Omental fat pad (tissue), 4 donors: ENCODE measurements around the gene SIRPA. TPM values are rescaled to one million over a fixed set of nuclear protein-coding genes. Genes with fewer than 3 reads are reported as not detected.

ENCODE experiments used
- ATAC-seq: fragments of 150-250 bp; one replicate; pipeline ENCODE4 v1.9.1; 2016; ENCODE audit warnings: mild to moderate bottlenecking, moderate library complexity; ENCODE audit not compliant: low FRiP score
- DNase-seq: peaks from one replicate; pipeline ENCODE4 v3.0.0-alpha.2; 2019; ENCODE audit warnings: low spot score
- total RNA-seq, 4 donors: library from RNA; depleted of rRNA; stranded (reverse); fragments of >200 nt; gene quantifications; one replicate each; pipeline ENCODE4 v1.1.0, GENCODE V29; 2016
- TF ChIP-seq, protein P1 (sequence below), 3 donors: fragments of 450-650 bp; IDR thresholded peaks; one replicate each; pipeline ENCODE4 v1.5.1; 2016 to 2017; ENCODE audit warnings: antibody characterized with exemption in 3 of 3, mild to moderate bottlenecking in 3 of 3, moderate library complexity in 2 of 3

SIRPA gene
- total RNA-seq, 4 donors from 2014 or later = 51.9 to 86.1 (median 77.0) TPM

DNA sequence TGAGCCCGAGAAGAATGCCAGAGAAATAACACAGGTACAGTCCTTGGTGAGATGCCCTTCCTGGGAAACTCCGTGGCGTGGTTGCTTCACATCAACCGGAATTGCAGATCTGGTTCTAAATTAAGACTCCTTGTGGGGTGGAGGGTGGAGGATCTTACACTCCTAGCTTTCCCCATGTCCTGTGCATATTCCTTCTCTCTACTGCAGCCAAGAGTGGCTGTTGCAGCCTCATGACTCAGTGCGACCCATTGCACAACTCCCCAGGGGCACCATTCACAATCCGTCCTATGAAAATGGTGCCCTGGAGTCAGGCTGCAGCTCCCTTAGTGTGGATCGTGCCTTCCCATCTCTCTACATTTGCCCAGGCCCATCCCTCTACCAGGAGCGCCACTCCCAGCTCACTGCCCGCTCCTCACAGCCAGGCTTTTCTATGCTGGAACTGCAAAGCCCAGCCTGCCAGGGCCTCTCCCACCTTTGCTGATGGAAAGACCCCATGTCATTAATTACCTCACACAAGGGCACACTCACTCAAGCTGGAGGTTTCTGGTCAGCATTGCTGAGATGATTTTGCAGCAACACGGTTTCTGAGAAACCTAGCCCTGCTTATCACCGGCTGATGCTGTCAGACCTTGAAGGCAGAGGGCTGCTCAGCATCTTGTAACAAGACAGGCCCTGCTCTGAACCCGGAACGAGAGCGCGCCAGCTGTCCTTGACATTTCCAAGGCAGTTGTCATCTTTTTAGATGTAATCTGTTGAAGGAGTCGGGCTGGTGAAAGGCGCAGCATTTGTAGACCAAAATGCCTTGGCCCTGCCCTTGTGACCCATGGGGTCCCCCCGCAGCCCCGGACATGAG, 39.7 kb downstream of the SIRPA start:
- TF ChIP-seq, protein P1, sequence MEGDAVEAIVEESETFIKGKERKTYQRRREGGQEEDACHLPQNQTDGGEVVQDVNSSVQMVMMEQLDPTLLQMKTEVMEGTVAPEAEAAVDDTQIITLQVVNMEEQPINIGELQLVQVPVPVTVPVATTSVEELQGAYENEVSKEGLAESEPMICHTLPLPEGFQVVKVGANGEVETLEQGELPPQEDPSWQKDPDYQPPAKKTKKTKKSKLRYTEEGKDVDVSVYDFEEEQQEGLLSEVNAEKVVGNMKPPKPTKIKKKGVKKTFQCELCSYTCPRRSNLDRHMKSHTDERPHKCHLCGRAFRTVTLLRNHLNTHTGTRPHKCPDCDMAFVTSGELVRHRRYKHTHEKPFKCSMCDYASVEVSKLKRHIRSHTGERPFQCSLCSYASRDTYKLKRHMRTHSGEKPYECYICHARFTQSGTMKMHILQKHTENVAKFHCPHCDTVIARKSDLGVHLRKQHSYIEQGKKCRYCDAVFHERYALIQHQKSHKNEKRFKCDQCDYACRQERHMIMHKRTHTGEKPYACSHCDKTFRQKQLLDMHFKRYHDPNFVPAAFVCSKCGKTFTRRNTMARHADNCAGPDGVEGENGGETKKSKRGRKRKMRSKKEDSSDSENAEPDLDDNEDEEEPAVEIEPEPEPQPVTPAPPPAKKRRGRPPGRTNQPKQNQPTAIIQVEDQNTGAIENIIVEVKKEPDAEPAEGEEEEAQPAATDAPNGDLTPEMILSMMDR (IDR thresholded peaks at IDR 0.05) = no peak
- DNase-seq (peak; percentile 85), ATAC-seq (peak; percentile 84)

DNA sequence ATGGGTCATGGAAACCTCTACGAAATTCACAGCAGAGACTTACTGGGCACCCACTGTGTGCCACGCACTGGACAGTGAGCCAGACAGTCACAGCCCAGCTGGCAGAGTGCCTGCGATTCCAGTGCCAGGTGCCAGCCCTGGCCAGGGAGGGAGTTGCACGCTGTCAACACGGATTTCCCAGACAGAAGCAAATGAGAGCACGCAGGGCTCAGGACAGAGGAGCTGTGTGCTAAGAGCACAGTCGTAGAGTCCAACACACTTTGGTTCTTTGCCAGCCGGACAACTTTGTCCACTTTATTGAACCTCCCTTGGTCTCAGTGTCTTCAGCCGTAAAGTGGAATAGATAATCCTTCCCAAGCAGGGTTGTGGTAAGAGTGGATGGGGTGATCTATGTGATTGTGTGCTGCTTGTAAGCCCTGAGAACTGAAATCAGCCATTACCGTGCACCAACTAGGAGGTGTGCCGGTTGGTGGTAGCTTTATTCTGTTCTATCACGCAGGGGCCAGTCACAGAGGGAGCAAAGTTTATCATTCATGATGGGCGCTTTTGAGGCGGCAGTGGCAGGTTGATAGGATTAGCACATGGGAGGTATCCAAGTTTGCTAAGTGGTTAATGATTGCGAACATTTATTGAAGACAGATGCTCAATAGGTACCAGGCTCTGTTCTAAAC, 40.6 kb downstream of the SIRPA start:
- DNase-seq (no peak), ATAC-seq (no peak)
- TF ChIP-seq, protein P1 (IDR thresholded peaks at IDR 0.05) = no peak

DNA sequence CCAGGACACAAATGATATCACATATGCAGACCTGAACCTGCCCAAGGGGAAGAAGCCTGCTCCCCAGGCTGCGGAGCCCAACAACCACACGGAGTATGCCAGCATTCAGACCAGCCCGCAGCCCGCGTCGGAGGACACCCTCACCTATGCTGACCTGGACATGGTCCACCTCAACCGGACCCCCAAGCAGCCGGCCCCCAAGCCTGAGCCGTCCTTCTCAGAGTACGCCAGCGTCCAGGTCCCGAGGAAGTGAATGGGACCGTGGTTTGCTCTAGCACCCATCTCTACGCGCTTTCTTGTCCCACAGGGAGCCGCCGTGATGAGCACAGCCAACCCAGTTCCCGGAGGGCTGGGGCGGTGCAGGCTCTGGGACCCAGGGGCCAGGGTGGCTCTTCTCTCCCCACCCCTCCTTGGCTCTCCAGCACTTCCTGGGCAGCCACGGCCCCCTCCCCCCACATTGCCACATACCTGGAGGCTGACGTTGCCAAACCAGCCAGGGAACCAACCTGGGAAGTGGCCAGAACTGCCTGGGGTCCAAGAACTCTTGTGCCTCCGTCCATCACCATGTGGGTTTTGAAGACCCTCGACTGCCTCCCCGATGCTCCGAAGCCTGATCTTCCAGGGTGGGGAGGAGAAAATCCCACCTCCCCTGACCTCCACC, 42.2 kb downstream of the SIRPA start:
- ATAC-seq (no peak), DNase-seq (peak; percentile 21)
- TF ChIP-seq, protein P1 (IDR thresholded peaks at IDR 0.05) = no peak

DNA sequence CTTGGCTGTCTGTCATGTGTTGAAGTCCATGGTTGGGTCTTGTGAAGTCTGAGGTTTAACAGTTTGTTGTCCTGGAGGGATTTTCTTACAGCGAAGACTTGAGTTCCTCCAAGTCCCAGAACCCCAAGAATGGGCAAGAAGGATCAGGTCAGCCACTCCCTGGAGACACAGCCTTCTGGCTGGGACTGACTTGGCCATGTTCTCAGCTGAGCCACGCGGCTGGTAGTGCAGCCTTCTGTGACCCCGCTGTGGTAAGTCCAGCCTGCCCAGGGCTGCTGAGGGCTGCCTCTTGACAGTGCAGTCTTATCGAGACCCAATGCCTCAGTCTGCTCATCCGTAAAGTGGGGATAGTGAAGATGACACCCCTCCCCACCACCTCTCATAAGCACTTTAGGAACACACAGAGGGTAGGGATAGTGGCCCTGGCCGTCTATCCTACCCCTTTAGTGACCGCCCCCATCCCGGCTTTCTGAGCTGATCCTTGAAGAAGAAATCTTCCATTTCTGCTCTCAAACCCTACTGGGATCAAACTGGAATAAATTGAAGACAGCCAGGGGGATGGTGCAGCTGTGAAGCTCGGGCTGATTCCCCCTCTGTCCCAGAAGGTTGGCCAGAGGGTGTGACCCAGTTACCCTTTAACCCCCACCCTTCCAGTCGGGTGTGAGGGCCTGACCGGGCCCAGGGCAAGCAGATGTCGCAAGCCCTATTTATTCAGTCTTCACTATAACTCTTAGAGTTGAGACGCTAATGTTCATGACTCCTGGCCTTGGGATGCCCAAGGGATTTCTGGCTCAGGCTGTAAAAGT, 43.5 kb downstream of the SIRPA start:
- no peak for DNase-seq
- TF ChIP-seq, protein P1 (IDR thresholded peaks at IDR 0.05) = no peak
- no peak for ATAC-seq

- ATAC-seq = no peak
Measured at GRCh38 chr20:1939270-1939595, 44.0 kb downstream of the SIRPA start.

DNA sequence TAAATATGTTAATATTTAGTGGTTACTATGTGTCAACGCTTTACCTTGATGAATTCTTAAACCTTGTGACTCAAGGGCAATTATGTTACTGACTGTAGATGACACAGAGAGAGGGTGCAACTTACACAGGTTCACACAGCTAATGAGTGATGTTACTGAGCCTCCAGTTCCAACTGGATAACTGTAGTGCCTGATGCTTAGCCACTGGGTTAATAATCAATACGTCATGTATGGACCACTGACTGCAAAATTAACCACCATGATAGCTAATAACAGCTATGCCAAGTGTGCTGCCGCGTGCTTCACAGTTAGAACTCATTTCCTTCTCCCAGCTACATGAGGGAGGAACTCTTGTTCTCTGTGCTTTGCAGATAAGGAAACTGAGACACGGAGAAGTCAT, 45.4 kb downstream of the SIRPA start:
- DNase-seq (no peak), ATAC-seq (no peak)
- TF ChIP-seq, protein P1 (IDR thresholded peaks at IDR 0.05) = no peak

More at GRCh38 chr20:1939270-1939595, 44.0 kb downstream of the SIRPA start:
- TF ChIP-seq, protein P1 (IDR thresholded peaks at IDR 0.05) = no peak
- no peak for DNase-seq
